ENCODE results near the gene MIEF2.
"Not testable (repeated sequence)": the region's sequence is repeated elsewhere in the genome, so short reads cannot be mapped to it uniquely, and the experiment has no call there.

MIEF2 gene

DNA sequence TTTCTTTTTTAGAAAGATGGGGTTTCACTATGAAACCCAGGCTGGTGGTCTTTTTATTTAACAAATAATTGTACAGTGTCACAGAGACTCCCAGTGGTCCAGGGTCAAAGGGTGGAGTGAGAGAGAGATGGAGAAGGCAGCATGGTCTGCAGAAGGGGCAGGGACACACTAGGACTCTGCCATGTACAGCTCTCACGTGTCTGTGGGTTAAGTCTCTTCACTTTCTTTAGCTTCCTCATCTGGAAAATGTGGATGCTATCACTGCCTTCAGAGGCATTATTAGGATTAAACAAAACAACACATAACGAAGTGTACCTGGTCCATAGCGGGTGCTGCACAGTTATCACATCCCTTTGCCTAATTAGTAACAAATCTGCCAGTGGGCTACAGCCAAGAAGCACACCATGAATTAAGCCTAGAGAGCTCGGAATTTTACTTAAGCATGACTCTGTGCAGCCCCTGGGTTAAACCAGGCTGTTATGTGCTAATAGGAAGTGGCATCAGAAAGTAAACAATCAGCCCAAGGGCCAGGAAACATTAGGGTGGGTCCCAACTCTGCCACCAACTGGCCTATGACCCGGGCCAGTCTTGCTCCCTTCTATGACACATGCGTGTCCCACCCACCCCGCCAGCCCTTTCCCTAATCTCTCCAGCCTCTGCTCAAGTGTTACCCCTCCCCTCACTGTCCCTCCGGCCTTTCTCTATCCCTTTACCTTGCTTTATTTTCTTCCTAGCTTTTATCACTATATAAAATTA lies 40.4 kb downstream of the MIEF2 start:
- no peak for DNase-seq

DNA sequence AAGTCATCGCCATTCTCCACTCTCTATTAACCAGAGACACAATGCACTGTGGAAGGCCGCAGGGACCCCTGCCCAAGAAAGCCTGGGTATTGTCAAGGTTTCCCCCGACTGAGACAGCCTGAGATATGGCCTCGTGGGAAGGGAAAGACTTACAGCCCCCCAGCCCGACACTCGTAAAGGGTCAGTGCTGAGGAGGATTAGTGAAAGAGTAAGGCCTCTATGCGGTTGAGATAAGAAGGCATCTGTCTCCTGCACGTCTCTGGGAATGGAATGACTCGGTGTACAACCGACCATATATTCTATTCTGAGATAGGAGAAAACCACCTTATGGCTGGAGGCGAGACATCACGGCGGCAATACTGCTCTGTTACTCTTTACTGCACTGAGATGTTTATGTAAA lies 42.7 kb downstream of the MIEF2 start:
- not testable (repeated sequence) for DNase-seq

DNA sequence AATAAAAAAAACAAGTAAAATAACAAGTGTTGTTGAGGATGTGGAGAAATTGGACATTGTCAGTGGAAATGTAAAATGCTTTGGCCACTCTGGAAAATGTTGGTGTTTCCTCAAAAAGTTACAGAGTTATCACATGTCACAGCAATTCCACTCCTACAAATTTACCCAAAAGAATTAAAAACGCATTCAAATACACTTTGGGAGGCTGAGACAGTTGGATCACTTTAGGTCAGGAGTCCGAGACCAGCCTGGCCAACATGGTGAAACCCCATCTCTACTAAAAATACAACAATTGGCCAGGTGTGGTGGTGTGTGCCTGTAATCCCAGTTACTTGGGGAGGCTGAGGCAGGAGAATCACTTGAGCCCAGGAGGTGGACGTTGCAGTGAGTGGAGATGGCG lies 48.7 kb downstream of the MIEF2 start:
- DNase-seq, result no peak

DNA sequence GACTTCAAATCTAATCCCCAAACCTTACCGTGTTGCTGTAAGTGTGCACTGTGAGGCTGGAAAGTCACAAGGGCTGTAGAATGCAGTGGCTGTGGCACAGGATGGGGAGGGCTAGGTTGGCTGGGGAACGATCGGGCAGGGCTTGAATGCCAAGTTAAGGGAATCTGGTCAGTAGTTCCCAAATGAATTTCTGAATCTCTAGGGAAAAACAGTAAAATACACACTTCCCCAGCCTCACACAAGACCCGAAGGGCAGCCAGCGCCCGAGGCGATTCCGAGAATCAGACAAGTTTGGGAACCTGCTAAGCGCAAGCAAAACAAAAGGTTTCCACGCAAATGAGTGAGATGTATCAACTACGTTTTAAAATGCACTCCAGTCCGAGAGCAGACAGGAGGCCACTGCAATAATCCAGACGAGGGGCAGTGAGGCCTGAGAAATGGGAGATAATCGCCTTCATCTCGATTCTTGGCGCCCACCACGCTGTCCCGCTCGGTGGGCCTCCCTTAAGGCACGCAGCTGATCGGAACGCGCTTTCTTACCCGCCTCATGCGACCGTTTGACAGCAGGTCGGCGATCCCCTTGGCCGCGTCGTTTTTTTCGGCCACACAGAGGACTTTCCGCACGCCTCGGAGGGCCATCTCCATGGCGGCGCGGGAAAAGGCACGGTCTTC lies 53.7 kb downstream of the MIEF2 start:
- DNase-seq, result no peak

DNA sequence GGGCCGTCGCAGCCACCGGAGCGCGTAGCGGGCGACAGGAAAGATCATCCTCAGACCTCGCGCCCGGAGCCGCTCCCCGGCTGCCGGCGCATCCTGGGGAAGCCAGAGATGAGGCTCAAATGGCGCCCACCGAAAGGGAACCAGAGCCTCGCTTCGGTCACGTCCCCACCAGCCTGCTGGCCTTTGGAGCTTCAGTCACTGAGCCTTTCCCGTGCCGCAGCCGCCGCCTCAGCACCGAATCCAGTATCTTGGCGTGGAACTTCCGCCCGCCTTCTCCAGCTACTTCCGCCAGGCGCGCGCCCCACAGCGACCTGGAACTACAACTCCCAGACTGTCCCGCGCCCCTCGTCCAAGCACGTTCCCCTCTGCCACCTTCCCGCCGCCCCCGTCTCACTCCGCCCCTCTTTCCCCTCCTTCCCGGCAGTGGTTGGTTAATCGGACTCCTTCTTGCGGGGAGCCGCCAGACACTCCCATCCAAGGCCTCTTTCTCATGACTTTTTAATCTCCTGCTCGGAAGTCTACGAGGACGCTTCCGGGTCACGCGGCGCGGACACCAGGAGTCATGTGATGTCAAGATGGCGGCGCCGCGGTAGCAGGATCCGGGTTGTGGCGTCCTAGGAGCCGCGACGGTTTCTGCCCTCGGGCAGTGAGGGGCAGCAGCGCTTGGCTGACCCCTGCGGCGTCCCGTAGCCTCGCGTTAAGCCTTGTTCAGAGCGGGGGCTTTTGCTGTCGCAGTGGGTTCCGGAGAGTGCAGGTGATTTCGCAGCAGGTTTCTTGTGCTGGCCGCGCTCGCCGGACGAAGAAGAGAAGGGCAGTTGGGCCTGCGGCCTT lies 54.5 kb downstream of the MIEF2 start, which contains the start of the genes SMCR8 and TOP3A:
TSS of gene SMCR8 (plus strand) at position 563 of the 831 bp plus-strand sequence. CDS start 497 bp downstream, outside the sequence.
TSS of gene TOP3A (minus strand) at position 264 of the 831 bp plus-strand sequence. CDS start at position 48, 216 bp downstream.
- peak; percentile 89 for DNase-seq

DNA sequence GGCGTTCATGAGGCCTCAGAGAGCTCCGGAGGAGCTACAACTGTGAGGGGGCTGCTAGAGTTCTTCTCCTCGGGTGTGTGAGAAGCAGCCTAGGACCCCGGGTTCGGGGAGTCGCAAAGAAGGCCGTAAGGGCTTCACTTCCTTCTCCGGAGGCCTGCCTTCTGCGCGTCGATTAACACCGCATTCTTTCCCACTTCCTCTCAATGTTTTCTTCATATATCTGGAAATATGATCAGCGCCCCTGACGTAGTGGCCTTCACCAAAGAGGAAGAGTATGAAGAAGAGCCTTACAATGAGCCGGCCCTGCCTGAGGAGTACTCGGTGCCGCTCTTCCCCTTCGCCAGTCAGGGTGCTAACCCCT lies 55.1 kb downstream of the MIEF2 start:
- no peak for DNase-seq

DNA sequence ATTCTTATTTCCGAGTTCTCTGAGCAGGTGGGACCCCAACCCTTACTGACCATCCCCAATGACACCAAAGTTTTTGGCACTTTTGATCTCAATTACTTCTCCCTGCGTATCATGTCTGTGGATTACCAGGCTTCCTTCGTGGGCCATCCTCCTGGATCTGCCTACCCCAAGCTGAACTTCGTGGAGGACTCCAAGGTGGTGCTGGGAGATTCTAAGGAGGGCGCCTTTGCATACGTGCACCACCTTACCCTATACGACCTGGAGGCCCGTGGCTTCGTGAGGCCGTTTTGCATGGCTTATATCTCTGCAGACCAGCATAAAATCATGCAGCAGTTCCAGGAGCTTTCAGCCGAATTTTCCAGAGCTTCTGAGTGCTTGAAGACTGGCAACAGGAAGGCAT lies 55.5 kb downstream of the MIEF2 start:
- DNase-seq, result no peak
